ENCODE measurements around the gene MYZAP.

Gene MYZAP

GRCh38 chr15:57554063-57554811 is 37.5 kb upstream of the MYZAP start:
- Histone ChIP-seq H3K4me3 (ENCODE audit: insufficient read depth in 1 of 2, low read depth in 1 of 2, low read length in 2 of 2) (no peak overlapping the region), H3K9me3 (ENCODE audit: control insufficient read depth, low read length) (no peaks in the 10 kb centered on the region), H3K79me1 (replicated peaks; ENCODE audit: low read length, poor library complexity, severe bottlenecking) (no peaks in the 10 kb centered on the region), H3K18ac (ENCODE audit: low read depth in 1 of 2, low read length in 2 of 2) (peak overlapping the region in 1 of 2 experiments; percentile 37), H4K8ac (ENCODE audit: low read length) (peak overlapping the region; percentile 16), H3K4me2 (ENCODE audit: low read length, poor library complexity, severe bottlenecking) (no peak overlapping the region), H2BK15ac (ENCODE audit: low read depth, poor library complexity, severe bottlenecking) (peak overlapping the region; percentile 34), H3K14ac (ENCODE audit: low read length in 2 of 2) (peak overlapping the region in 1 of 2 experiments; percentile 10), H3K27ac (ENCODE audit: low read length, poor library complexity, severe bottlenecking) (peak overlapping the region; percentile 39), H3K23ac (ENCODE audit: low read length in 2 of 2) (no peak overlapping the region), H2AFZ (ENCODE audit: low read depth, low read length) (peak overlapping the region; percentile 73), H4K91ac (ENCODE audit: low read length) (no peak overlapping the region), H2BK120ac (ENCODE audit: low read depth, low read length) (no peak overlapping the region), H2BK5ac (ENCODE audit: low read depth, low read length, poor library complexity, severe bottlenecking) (no peak overlapping the region), H2AK5ac (ENCODE audit: low read length, severe bottlenecking) (peak overlapping the region; percentile 46), H3K4me1 (ENCODE audit: control insufficient read depth, insufficient read depth, low read depth, low read length) (peaks cover 30% of the 10 kb centered on the region), H3K36me3 (ENCODE audit: control insufficient read depth in 1 of 2, insufficient read depth in 2 of 2, low read depth in 1 of 2, low read length in 2 of 2) (peaks cover 0 to 34% of the 10 kb centered on the region in 2 experiments), H3K9ac (ENCODE audit: low read length) (no peak overlapping the region), H3K27me3 (ENCODE audit: control insufficient read depth in 1 of 2, insufficient read depth in 1 of 2, low read length in 2 of 2) (peaks cover 0 to 4% of the 10 kb centered on the region in 2 experiments), H3K4ac (ENCODE audit: low read depth in 1 of 2, low read length in 2 of 2) (no peak overlapping the region), H2BK12ac (ENCODE audit: low read length in 2 of 2) (peak overlapping the region in 1 of 2 experiments; percentile 58)
- 75% methylated on average over 10 of the region's 10 CpGs for WGBS
- no peak for DNase-seq

- Histone ChIP-seq H3K4ac (ENCODE audit: low read depth in 1 of 2, low read length in 2 of 2) (no peak overlapping the region), H2AFZ (ENCODE audit: low read depth, low read length) (no peak overlapping the region), H4K8ac (ENCODE audit: low read length) (peak overlapping the region; percentile 16), H2BK5ac (ENCODE audit: low read depth, low read length, poor library complexity, severe bottlenecking) (no peak overlapping the region), H2BK12ac (ENCODE audit: low read length in 2 of 2) (no peak overlapping the region), H3K27ac (ENCODE audit: low read length, poor library complexity, severe bottlenecking) (peak overlapping the region; percentile 39), H3K9me3 (ENCODE audit: control insufficient read depth, low read length) (no peaks in the 10 kb centered on the region), H3K4me3 (ENCODE audit: insufficient read depth in 1 of 2, low read depth in 1 of 2, low read length in 2 of 2) (no peak overlapping the region), H2BK15ac (ENCODE audit: low read depth, poor library complexity, severe bottlenecking) (peak overlapping the region; percentile 34), H3K14ac (ENCODE audit: low read length in 2 of 2) (no peak overlapping the region), H2AK5ac (ENCODE audit: low read length, severe bottlenecking) (peak overlapping the region; percentile 46), H4K91ac (ENCODE audit: low read length) (no peak overlapping the region), H3K27me3 (ENCODE audit: control insufficient read depth in 1 of 2, insufficient read depth in 1 of 2, low read length in 2 of 2) (peaks cover 0 to 4% of the 10 kb centered on the region in 2 experiments), H3K9ac (ENCODE audit: low read length) (no peak overlapping the region), H3K36me3 (ENCODE audit: control insufficient read depth in 1 of 2, insufficient read depth in 2 of 2, low read depth in 1 of 2, low read length in 2 of 2) (peaks cover 0 to 29% of the 10 kb centered on the region in 2 experiments), H3K23ac (ENCODE audit: low read length in 2 of 2) (no peak overlapping the region), H3K4me1 (ENCODE audit: control insufficient read depth, insufficient read depth, low read depth, low read length) (peaks cover 30% of the 10 kb centered on the region), H2BK120ac (ENCODE audit: low read depth, low read length) (no peak overlapping the region), H3K18ac (ENCODE audit: low read depth in 1 of 2, low read length in 2 of 2) (peak overlapping the region in 1 of 2 experiments; percentile 37), H3K79me1 (replicated peaks; ENCODE audit: low read length, poor library complexity, severe bottlenecking) (no peaks in the 10 kb centered on the region), H3K4me2 (ENCODE audit: low read length, poor library complexity, severe bottlenecking) (no peak overlapping the region)
- no peak for DNase-seq
- WGBS = 100% methylated on average over 4 of the region's 4 CpGs
Measured at GRCh38 chr15:57554812-57555179, 36.9 kb upstream of the MYZAP start.

GRCh38 chr15:57555270-57555669 is 36.4 kb upstream of the MYZAP start:
- H2AFZ ChIP-seq (ENCODE audit: low read depth, low read length) = no peak overlapping the region
- H2BK120ac ChIP-seq (ENCODE audit: low read depth, low read length) = no peak overlapping the region
- no peak overlapping the region for H3K4me2 ChIP-seq (ENCODE audit: low read length, poor library complexity, severe bottlenecking)
- H3K18ac ChIP-seq (ENCODE audit: low read depth in 1 of 2, low read length in 2 of 2) = peak overlapping the region in 1 of 2 experiments; percentile 6
- H3K9me3 ChIP-seq (ENCODE audit: control insufficient read depth, low read length) = no peaks in the 10 kb centered on the region
- peaks cover 0 to 4% of the 10 kb centered on the region in 2 experiments for H3K27me3 ChIP-seq (ENCODE audit: control insufficient read depth in 1 of 2, insufficient read depth in 1 of 2, low read length in 2 of 2)
- no peak overlapping the region for H2BK5ac ChIP-seq (ENCODE audit: low read depth, low read length, poor library complexity, severe bottlenecking)
- no peak overlapping the region for H3K4me3 ChIP-seq (ENCODE audit: insufficient read depth in 1 of 2, low read depth in 1 of 2, low read length in 2 of 2)
- peaks cover 0 to 25% of the 10 kb centered on the region in 2 experiments for H3K36me3 ChIP-seq (ENCODE audit: control insufficient read depth in 1 of 2, insufficient read depth in 2 of 2, low read depth in 1 of 2, low read length in 2 of 2)
- no peak overlapping the region for H2BK15ac ChIP-seq (ENCODE audit: low read depth, poor library complexity, severe bottlenecking)
- H3K4me1 ChIP-seq (ENCODE audit: control insufficient read depth, insufficient read depth, low read depth, low read length) = peaks cover 30% of the 10 kb centered on the region
- H3K4ac ChIP-seq (ENCODE audit: low read depth in 1 of 2, low read length in 2 of 2) = no peak overlapping the region
- H2BK12ac ChIP-seq (ENCODE audit: low read length in 2 of 2) = peak overlapping the region in 1 of 2 experiments; percentile 7
- H3K14ac ChIP-seq (ENCODE audit: low read length in 2 of 2) = peak overlapping the region in 1 of 2 experiments; percentile 26
- WGBS = 98% methylated on average over 3 of the region's 3 CpGs
- peak overlapping the region; percentile 4 for H2AK5ac ChIP-seq (ENCODE audit: low read length, severe bottlenecking)
- H3K79me1 ChIP-seq (replicated peaks; ENCODE audit: low read length, poor library complexity, severe bottlenecking) = no peaks in the 10 kb centered on the region
- H3K9ac ChIP-seq (ENCODE audit: low read length) = no peak overlapping the region
- no peak overlapping the region for H4K91ac ChIP-seq (ENCODE audit: low read length)
- no peak overlapping the region for H4K8ac ChIP-seq (ENCODE audit: low read length)
- DNase-seq = peak; percentile 33
- H3K27ac ChIP-seq (ENCODE audit: low read length, poor library complexity, severe bottlenecking) = peak overlapping the region; percentile 17
- H3K23ac ChIP-seq (ENCODE audit: low read length in 2 of 2) = no peak overlapping the region

GRCh38 chr15:57556040-57556439 is 35.7 kb upstream of the MYZAP start:
- no peaks in the 10 kb centered on the region for H3K9me3 ChIP-seq (ENCODE audit: control insufficient read depth, low read length)
- H4K91ac ChIP-seq (ENCODE audit: low read length) = no peak overlapping the region
- no peak overlapping the region for H3K9ac ChIP-seq (ENCODE audit: low read length)
- no peak overlapping the region for H4K8ac ChIP-seq (ENCODE audit: low read length)
- H3K18ac ChIP-seq (ENCODE audit: low read depth in 1 of 2, low read length in 2 of 2) = no peak overlapping the region
- H3K4me2 ChIP-seq (ENCODE audit: low read length, poor library complexity, severe bottlenecking) = no peak overlapping the region
- H3K4ac ChIP-seq (ENCODE audit: low read depth in 1 of 2, low read length in 2 of 2) = no peak overlapping the region
- H3K27ac ChIP-seq (ENCODE audit: low read length, poor library complexity, severe bottlenecking) = no peak overlapping the region
- peaks cover 29% of the 10 kb centered on the region for H3K4me1 ChIP-seq (ENCODE audit: control insufficient read depth, insufficient read depth, low read depth, low read length)
- peaks cover 0 to 4% of the 10 kb centered on the region in 2 experiments for H3K27me3 ChIP-seq (ENCODE audit: control insufficient read depth in 1 of 2, insufficient read depth in 1 of 2, low read length in 2 of 2)
- no peaks in the 10 kb centered on the region for H3K79me1 ChIP-seq (replicated peaks; ENCODE audit: low read length, poor library complexity, severe bottlenecking)
- H3K4me3 ChIP-seq (ENCODE audit: insufficient read depth in 1 of 2, low read depth in 1 of 2, low read length in 2 of 2) = no peak overlapping the region
- H3K23ac ChIP-seq (ENCODE audit: low read length in 2 of 2) = no peak overlapping the region
- no peak overlapping the region for H2AK5ac ChIP-seq (ENCODE audit: low read length, severe bottlenecking)
- H2BK120ac ChIP-seq (ENCODE audit: low read depth, low read length) = no peak overlapping the region
- H2BK5ac ChIP-seq (ENCODE audit: low read depth, low read length, poor library complexity, severe bottlenecking) = no peak overlapping the region
- no peak overlapping the region for H2BK12ac ChIP-seq (ENCODE audit: low read length in 2 of 2)
- peaks cover 0 to 25% of the 10 kb centered on the region in 2 experiments for H3K36me3 ChIP-seq (ENCODE audit: control insufficient read depth in 1 of 2, insufficient read depth in 2 of 2, low read depth in 1 of 2, low read length in 2 of 2)
- no peak overlapping the region for H3K14ac ChIP-seq (ENCODE audit: low read length in 2 of 2)
- 91% methylated on average over 9 of the region's 9 CpGs for WGBS
- H2AFZ ChIP-seq (ENCODE audit: low read depth, low read length) = no peak overlapping the region
- no peak overlapping the region for H2BK15ac ChIP-seq (ENCODE audit: low read depth, poor library complexity, severe bottlenecking)
- no peak for DNase-seq

Measured in mesenchymal stem cell (in vitro differentiated cells and primary cell).